ENCODE results near the gene PSMB5. TPM values are rescaled to one million over a fixed set of nuclear protein-coding genes. Genes with fewer than 3 reads are reported as not detected.

PSMB5 gene
- total and polyA plus RNA-seq, 2 experiments from 2014 or later: 124 to 326 TPM

GRCh38 chr14:23024612-23025075, 10.1 kb downstream of the PSMB5 start:
- no peak for DNase-seq (ENCODE audit: low read depth in 1 of 2, low spot score in 1 of 2)
- H3K4me3 ChIP-seq: no peak overlapping the region
- H3K27me3 ChIP-seq: no peaks in the 10 kb centered on the region
- H3K36me3 ChIP-seq: peaks cover 8% of the 10 kb centered on the region
- peaks cover 4% of the 10 kb centered on the region for H3K4me1 ChIP-seq (ENCODE audit: low read depth)
- H3K27ac ChIP-seq: peak overlapping the region; percentile 30
- no peaks in the 10 kb centered on the region for H3K9me3 ChIP-seq (ENCODE audit: low read depth)
- no peak for TF ChIP-seq CTCF (IDR thresholded peaks at IDR 0.05; ENCODE audit: low read depth, low read length)

- no peak overlapping the region for H3K27ac ChIP-seq
- H3K4me3 ChIP-seq: no peak overlapping the region
- DNase-seq (ENCODE audit: low read depth in 1 of 2, low spot score in 1 of 2): no peak
- peaks cover 5% of the 10 kb centered on the region for H3K36me3 ChIP-seq
- peaks cover 4% of the 10 kb centered on the region for H3K4me1 ChIP-seq (ENCODE audit: low read depth)
- TF ChIP-seq CTCF (IDR thresholded peaks at IDR 0.05; ENCODE audit: low read depth, low read length): no peak
- no peaks in the 10 kb centered on the region for H3K27me3 ChIP-seq
- H3K9me3 ChIP-seq (ENCODE audit: low read depth): no peaks in the 10 kb centered on the region
These were observed 10.9 kb downstream of the PSMB5 start for GRCh38 chr14:23023795-23024152.

GRCh38 chr14:23023022-23023794, 11.5 kb downstream of the PSMB5 start:
- no peaks in the 10 kb centered on the region for H3K36me3 ChIP-seq
- no peaks in the 10 kb centered on the region for H3K27me3 ChIP-seq
- H3K4me3 ChIP-seq: no peak overlapping the region
- peaks cover 4% of the 10 kb centered on the region for H3K4me1 ChIP-seq (ENCODE audit: low read depth)
- DNase-seq (ENCODE audit: low read depth in 1 of 2, low spot score in 1 of 2): no peak
- peak overlapping the region; percentile 39 for H3K27ac ChIP-seq
- H3K9me3 ChIP-seq (ENCODE audit: low read depth): no peaks in the 10 kb centered on the region
- TF ChIP-seq CTCF (IDR thresholded peaks at IDR 0.05; ENCODE audit: low read depth, low read length): no peak

GRCh38 chr14:23021889-23022442, 12.7 kb downstream of the PSMB5 start:
- no peak for TF ChIP-seq CTCF (IDR thresholded peaks at IDR 0.05; ENCODE audit: low read depth, low read length)
- Histone ChIP-seq H3K9me3 (ENCODE audit: low read depth) (no peaks in the 10 kb centered on the region), H3K27ac (no peak overlapping the region), H3K4me1 (ENCODE audit: low read depth) (peaks cover 4% of the 10 kb centered on the region), H3K36me3 (no peaks in the 10 kb centered on the region), H3K4me3 (no peak overlapping the region), H3K27me3 (no peaks in the 10 kb centered on the region)
- DNase-seq (ENCODE audit: low read depth in 1 of 2, low spot score in 1 of 2): no peak

GRCh38 chr14:23021434-23021833, 13.3 kb downstream of the PSMB5 start:
- H3K9me3 ChIP-seq (ENCODE audit: low read depth): no peaks in the 10 kb centered on the region
- H3K4me3 ChIP-seq: no peak overlapping the region
- no peak overlapping the region for H3K27ac ChIP-seq
- TF ChIP-seq CTCF (IDR thresholded peaks at IDR 0.05; ENCODE audit: low read depth, low read length): no peak
- no peak for DNase-seq (ENCODE audit: low read depth in 1 of 2, low spot score in 1 of 2)
- no peaks in the 10 kb centered on the region for H3K36me3 ChIP-seq
- peaks cover 4% of the 10 kb centered on the region for H3K4me1 ChIP-seq (ENCODE audit: low read depth)
- no peaks in the 10 kb centered on the region for H3K27me3 ChIP-seq
